Fibroblast of peridontal ligament (primary cell): ENCODE measurements around the gene HIP1R.

Experiments used
- DNase-seq: peaks from one replicate; pipeline ENCODE4 v3.0.0-alpha.2; 2010; ENCODE audit errors: extremely low read depth

The HIP1R gene

DNA sequence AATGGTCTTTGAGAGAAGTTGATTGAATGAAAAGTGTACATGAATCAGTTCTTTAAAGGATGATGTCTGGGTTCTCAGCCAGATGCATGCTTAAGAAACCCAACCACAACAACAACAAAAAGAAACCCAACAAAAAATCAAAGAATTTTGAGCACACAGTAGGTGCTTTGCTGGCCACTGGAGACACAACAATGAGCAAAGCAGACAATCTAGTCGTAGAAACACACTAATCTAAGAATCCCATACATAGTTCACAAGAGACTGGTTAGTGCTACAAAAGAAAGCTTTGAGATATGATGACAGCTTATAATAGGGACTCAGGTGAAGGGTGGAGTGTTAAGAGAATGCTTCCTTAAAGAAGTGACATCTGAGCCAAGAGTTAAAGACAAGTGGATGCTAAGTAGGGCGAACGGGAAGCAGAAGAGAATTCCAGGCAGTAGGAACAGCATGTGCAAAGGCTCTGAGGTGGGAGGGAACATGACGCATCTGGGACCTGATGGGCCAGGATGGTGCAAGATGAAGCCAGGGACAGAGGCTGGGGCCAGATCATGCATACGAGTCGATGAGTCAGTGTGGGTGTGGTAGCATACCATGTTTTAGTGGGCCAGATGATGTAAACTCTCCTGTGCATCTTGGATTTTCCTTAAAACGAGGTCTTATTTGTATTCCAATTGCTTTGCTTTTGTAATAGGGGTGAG is 4.6 kb upstream of the HIP1R start:
- peak; percentile 77 for DNase-seq

DNA sequence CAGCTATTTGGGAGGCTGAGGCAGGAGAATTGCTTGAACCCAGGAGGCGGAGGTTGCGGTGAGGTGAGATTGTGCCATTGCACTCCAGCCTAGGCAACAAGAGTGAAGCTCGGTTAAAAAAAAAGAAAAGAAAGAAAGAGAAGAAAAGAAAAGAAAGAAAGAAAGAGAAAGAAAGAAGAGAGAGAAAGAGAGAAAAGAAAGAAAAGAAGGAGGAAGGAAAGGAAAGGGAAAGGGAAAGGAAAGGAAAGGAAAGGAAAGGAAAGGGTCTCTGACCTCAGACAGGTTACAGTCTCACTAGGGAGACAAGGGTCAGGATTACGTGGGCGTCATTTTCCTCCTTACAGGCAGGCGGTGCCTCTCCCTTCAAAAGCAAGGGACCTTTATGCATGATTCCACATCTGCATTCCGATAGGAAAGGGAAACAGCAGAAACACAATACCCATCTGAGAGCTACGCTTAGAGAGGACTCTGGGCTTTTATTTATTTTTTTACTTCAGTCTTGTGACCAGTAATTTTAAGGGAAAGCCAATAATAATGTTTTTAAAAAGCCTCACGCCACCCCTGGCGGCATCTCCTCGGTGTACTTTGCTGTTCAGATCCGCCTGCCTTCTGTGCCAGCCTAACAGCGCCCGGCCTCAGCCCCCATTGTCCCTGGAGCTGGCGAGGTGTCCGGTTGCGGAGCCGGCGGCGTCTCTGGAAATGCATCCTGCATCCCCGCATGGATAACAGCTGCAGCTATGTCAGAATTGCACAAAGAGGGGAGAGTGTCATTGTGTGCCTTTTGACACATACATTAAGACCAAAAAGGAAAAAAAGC is 945 bp upstream of the HIP1R start:
- peak; percentile 68 for DNase-seq

DNA sequence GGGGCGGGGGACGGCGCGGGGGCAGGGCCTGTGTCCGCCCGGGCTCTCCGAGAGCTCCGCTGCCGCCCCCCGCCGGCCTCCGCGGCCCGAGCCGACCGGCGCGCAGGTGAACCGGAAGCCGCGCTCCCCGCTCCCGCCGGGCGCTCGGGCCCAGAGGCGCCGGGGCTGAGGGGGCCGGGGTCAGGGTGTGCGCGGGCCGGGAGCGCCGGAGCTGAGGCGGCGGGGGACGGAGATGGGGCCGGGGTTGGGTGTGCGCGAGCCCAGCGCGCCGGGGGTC is 431 bp downstream of the HIP1R start:
- DNase-seq, result no peak

DNA sequence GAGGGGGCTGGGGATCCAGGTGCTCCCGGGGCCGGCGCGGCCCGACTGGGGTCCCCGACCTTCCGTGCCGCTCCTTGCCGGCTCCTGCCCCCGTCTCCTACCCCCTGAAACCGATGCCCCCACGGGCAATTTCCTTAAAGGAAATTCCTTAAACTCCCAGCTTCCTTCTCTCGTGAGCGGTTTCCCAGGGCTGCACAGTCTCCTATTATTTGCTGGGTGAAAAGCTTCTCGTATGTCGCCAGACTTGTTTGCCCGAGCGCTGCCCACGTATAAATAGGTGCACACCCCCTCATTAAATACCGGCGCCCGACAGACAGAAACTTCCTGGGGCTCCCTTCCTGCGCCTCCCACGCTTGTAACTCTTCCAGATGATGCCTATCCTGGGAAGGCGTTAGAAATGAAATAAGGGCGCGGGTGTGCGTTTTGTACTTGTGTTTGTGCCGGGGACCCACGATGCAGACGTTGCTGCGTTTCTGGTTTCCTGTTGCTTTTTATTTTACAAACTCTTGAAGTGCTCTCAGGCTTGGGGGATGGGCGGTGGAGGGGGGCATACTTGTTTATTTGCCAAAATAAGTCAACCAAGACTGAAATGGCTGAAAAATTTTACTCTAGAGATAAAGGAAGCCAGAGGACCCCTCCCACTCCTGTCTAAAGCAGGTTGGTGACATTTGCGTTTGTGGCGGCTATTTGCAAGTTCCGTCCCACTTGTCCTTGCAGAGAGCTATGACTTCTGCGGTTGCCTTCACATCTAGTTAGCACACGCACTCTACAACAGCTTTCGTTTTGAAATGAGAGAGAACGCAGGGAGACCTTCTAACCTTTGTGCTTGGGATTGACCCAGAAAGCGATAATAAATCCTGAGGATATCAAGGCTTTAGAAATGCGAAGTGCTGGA is 1.0 kb downstream of the HIP1R start:
- DNase-seq, result no peak

DNA sequence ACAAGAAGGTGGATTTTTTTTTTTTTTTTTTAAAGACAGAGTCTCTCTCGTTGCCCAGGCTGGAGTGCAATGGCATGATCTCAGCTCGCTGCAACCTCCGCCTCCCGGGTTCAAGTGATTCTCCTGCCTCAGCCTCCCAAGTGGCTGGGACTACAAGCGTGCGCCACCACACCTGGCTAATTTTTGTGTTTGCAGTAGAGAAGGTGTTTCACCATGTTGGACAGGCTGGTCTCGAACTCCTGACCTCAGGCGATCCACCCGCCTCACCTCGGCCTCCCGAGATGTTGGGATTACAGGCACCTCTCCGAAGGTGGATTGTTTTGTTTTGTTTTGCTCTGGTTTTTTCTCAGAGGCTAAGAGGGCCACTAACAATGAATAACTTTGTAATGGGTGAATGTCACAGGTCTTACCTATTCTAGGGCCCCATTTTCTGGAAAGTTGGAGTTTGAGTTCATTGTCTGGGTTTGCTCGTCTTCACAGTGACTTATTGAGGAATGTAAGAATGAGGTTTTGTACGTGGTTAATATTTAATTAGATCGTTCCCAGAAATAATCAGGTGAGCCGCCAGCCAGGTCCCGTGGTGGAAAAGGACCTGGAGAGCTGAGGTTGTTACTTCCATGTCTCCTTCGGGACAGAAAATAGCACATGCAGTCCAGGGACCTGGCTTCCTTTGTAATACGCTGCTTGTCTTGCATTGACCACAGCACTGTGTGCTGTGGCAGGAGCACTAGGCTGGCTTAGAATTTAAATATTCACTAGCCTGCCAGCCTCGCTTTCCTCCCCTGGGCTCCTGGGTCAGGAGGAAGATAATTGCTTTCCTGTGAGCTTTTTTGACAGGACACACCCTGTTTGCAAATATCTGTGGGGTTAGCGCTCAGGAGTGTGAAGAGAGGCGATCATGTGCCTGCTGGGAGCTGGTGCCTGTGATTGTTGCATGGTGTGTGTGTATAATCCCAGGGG is 2.3 kb downstream of the HIP1R start:
- DNase-seq, result no peak

DNA sequence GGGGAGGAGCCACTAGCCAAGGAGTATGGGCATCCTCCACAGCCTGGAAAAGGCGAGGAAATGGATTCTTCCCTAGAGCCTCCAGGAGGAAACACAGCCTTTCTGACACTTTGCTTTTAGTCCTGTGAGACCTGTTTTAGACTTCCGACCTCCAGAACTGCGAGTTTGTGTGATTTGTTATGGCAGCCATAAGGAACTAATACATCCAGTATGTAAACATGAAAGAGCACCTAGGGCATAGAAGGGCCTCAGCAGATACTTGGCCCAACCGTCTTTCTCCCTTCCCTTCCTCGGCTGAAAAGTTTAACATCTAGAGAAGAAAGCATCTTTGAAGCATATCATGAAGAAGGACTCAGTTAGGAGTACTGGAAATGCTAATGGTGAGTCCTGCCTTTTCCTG is 3.6 kb downstream of the HIP1R start:
- no peak for DNase-seq

DNA sequence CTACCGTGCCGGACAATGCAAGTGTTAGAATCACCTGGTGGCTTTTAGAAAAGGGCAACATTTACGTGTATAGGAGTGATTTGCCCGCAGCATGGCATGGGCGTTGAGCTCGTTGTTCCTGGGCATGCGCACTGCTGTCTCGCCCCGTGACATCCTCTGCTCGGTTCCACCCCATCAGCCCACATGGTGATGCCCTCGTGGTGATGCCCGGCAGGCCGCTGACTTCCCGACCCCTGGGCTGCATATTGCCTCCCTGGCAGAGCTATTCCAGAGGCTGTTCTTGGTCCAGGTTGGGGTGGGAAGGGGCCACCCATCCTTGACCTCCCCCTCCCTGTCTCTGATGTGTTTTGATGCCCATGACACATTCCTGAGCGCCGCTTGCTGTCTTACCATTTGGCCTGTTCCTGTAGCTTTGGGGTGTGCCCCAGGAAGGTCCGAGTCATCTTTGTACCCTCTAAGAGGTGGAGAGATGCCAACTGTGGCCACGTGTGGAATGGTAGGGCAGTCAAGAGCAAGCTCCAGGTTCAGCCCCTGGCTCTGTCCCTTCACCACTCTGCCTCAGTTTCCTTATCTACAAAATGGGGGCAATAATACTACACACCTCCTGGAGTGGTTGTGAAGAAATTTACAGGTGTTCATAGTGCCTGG is 4.8 kb downstream of the HIP1R start:
- no peak for DNase-seq

DNA sequence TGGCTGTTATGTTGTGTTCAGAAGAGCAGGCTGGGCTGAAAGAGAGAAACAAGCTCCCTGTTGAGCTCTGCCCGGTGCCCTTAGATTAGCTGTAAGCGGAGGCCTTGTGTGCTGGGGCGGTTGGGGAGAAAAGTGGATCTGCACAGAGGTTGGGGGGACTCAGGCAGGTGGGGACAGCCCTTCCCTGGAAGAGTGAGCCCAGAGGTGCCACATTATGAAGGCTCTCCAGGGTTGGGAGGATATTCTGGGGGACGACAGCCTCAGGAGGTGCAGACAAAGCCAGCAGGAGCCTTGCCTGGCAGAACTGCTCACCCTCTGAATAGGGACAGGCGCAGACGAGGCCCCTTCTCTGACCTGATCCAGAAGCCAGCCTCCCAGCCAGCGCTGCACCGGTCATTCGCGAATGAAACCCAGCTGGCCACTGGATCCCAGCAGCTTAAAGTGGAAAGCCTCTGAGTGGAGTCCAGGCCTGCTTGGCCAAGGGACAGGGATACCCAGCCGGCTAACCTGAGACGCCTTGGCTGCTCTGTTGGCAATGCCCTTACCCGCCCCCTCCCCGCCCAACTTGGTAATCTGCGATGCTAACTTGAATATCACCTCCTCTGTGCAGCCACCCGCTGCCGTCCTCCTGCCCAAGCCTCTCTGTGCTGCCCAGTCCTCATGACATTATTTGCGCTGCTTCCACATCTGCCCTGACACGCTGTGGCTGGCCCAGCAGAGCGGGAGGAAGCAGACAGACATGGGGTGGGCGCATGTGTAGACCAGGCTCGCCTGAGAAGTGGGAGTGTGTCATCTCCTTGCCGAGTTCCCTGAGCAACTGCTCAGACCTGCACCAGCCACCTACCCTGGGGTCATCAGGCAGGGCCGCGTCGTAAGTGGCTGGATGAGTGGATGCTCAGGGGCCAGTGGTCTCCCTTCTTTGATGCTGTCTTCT is 5.6 kb downstream of the HIP1R start:
- no peak for DNase-seq

DNA sequence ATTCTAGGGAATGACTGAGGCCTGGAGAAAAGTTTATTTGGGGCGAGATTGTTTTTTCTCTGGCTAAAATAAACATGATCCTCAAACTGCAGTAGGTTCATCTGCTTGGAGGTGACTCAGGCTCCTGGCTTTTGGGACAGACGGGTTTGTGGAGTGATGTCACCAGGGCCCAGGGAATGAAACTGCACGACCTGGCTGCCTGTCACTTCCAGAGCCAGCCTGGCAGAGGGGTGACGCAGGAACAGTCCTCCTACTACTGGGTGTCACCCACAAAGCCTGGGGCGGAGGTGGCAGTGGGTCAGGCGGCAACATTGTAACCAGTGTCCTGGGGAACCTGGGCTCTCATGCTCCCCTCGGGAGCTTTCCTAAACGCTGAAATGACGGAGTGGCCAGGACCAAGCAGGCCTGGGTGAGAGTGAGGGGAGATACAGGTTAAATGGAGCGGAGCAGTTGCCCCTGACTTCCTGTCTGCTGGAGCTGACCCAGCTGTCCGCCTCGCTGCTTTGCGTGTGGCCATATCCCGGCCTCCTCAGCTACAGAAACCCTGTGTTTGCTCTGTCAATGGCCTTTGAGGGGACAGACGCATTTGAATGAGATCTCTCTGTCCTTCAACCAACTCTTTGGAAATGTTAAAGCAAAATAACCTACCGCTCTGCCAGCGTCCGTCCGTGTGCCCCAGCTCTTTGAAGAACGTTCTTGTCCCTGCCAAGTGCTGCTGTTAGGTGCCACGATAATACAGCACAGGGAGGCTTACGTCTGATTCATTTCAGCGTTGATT is 6.5 kb downstream of the HIP1R start:
- DNase-seq, result peak; percentile 38

DNA sequence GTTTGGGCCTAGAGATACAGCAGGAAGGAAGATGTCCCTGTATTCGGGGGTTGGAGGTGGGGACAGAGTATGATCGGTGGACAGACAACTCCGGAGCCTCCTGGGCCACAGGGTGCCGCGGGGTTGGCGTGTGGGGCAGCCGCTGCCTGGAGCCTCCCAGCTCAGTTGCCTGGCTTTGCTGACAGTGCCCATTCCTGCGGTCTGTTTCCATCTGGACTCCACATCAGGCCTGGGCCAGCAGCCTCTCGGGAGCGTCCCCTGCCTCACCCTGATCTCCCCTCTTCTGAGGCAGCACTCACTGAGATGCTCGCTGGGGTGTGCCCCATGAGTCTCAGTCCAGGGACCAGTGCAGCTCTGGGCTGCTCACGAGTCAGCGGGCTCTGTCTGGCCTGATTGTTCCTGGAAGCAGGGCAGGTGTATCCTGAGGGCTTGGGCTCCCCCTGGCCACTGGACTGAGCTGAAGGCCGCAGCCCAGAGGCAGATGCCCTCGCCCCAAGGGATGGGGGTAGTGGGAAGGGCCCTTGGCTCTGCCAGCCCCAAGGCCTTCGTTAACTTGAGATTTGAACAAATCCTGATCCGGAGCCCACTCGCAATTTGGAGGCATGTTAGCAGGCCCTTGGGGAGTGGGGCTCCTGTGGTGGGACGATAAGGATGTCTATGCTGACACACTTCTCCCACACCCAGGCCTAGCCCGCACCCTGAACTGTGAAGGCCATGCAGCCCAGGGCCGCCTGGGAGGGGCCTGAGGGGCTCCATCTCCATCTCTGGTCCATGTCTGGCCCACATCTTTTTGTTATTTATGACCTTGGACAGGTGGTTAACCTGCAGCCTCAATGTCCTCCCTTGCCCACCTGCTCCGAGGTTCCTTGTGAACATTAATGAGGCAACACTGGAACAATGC is 7.5 kb downstream of the HIP1R start:
- no peak for DNase-seq

DNA sequence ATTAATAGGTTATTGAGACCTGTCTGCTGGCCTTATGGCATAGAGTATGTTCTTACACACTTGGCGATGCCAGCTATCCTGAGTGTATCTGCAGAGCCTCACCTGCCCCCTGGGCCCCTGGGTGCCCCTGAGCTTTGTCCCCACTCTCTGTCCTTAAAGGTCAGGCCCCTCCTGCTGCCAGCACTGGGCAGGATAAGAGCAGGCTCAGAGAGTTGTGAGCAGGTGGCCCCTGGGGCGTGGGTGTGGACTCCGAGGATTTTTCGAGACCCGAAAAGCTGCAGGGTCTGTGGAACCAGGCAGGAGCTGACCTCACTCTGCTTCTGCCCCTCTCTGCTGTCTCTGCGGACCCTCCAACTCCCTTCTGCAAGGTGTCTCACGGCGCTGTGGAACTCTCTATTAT is 8.2 kb downstream of the HIP1R start:
- DNase-seq, result no peak

DNA sequence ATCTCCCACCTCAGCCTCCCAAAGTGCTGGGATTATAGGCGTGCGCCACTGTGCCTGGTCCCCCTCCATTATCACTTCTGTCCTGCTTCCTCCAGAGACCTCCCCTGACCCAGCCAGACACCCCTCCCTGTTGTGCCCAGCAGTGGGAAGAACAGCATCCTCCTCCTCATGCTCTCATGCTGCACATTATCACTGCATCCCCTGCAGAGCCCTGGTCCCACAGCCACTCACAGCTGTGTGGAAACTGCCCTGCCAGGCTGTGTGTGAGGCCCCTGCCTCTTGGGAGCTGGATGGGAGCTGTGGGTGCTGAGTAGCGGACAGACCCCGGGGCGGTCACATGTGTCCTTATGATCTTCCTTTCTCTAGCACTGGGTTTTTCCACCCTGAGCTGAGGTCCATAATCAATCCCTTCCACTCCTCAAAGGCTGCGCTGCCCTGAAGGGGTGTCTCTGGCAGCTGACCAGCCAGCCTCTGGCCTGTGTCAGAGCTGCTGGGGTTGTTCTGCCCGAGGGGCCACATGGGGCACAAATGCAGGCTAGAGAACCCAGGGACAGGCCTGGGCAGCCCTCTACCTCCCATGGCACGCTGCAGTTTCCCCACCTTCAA is 9.2 kb downstream of the HIP1R start:
- DNase-seq, result no peak

DNA sequence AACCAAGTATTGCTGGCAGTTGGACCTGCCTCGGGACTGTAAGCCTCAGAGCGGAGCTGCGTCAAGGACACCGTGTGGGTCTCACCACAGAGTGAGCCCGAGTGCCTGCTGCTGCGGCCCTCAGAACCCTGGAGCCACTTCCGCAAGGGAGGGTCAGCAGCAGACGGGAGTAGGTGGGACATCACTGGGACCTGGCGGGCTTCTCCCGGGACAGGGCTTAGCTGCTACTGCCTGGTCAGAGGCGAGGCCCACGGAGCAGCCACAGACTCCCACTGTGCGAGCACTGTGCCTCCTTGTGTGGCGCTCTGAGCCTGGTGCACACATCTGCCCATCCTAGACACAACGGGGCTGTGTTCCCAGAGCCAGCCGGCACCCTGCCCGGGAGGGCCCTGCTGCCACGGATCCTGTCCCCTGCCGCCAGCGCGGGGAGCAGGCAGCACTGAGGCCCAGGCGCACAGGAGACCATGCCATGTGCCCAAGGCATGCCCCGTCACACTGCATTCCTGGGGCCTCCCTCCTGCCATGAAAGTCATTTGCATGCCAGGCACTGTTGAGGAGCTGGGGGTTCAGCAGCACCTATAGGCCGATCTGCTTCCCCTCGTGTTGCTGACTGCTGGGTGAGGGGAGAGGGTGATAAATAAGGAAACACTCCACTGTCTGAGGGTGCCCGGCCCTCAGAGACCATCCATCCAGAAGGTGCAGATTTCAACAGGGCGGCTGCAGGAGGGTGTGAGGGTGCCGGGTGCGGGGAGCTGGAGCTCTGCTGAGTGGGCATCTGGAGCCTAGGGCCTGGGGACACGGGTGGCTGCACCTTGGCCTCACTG is 10.0 kb downstream of the HIP1R start:
- DNase-seq, result no peak

DNA sequence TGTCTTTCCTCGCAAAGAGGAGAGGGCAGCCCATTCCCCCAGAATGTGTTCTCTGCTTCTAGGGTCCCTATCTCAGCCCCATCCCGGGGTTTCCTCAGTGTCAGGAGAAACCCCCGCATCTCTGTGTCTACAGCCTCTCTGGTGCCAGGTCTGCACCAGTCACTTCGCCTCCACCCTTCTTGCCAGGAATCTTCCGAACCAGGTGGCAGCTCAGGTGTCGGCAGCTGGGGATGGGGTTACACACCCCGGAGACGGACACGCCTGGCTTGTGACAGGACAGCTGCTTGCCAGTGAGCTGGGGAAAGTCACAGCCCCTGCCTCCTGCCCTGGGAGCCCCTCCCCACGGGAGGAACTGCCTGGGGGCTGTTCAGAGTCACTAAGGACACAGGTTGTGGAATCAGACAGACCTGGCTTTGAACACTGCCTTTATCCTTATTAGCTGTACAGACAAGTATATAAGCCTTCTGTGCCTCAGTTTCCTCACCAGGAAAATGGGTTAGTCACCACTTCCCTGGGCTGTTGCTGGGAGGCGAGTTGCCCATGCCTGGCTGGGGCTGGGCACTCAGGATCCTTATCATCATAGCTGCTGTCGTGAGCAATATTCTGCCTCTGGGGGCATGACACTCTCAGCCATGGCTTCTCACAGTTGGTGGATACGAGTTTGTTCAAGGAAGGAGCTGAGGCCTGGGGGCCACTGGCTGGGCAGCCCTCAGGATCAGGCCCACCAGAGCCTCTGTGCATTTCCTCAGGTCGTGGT is 10.8 kb downstream of the HIP1R start:
- DNase-seq, result no peak

DNA sequence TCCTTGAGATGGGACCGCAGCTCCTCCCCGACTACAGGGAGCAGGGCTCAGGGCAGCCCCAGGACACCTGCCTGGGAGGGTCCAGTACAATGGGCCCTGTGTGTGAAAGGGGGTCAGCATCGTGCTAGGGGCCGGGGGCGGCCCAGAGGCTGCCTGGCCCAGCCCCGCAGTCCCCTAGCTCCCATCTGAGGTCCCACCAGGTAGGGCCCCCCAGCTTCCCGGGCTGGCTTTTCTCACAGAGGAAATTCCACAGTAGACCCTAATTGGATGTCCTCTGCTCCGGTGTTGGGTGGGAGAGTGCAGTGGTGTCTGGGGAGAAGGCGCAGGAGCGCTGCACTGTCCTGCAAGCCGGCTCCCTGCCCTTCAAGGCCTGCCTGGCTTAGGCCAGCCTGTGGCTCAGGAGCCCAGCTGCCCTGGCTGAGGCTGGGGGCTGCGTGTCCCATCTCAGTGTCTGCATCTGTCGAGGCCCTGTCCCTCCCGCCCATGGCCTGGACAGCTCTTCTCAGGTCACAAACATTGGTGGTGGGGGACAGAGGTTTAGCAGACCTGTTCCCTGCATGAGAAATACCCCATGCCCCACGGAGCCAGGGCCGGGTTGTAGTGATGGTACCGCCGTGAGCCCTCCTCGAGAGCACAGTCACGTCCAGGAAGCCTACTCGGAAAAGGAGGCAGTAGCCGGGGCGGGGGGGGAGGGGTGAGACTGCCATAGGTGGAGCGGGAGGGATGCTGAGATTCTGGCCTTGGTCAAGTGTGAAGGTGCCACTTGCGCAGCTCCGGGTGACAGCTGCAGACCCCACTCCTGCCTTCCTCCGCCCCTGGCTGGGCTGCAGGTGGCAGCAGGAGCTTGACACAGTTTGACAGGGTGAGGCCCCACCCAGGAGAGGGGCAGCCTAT is 11.6 kb downstream of the HIP1R start:
- DNase-seq, result no peak
